Measurements from ENCODE around the gene PPA1.
"Not testable (repeated sequence)": the region's sequence is repeated elsewhere in the genome, so short reads cannot be mapped to it uniquely, and the experiment has no call there.

PPA1 gene

DNA sequence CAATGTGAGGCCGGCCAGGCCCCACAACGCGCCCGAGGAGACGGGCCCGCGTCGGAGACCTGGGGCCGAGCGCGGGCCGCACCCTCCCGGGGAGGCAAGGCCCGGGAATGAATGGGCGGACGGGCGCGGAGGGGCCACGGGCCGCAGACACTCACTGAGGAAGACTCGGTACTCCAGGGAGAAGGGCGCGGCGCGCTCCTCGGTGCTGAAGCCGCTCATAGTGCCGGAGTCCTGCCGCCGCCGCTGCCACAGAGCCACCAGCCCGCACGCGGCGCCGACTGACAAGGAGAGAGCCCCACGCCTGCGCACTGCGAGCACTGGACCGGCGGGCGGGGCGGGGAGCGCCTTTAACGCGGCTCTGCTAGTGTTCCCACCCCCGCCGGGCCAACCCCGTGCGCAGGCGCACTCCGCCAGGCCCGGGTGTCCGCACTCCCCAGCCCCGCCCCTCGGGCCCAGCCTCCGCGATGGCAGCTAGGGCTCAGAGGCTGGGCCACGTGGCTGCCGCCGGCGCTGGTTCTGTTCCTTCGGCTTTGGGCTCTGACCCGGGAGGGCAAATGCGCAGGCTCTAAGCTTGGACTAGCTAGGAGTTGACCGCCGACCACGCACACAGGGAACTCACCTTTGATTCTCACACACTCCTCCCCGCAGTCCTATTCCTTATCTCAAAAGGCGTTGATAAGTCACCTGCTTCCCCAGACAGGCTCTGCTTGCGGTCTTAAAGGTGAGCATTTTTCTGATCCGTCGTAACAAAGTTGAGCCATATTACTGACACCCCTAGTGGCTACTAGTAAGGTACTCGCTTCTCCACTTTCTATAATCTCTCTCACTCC, at the start of gene PPA1:
Gene PPA1, minus strand, starts transcription at position 321 of the 830 bp plus-strand sequence. Its CDS starts 102 bp downstream, at position 219.
- DNase-seq (ENCODE audit: low read depth in 1 of 2, low spot score in 1 of 2) = peak; percentile 98

DNA sequence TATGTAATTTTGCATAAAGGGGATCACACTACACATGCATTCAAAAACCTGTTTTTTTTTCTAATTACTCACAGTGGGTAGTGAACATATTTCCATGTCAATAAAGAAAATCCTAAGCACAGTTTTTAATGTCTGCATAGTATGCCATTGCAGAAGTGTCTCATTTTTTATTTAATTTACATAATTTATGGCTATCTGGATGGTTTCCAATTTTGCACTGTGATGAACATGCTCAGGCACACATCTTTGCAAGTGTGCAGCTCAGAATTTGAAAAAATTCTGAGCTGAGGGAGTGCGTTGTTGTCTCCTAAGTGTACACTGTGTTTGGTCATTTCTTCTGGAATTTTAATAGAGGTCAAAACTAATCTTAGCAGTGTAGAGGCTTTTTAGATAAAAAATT, 48.4 kb upstream of the PPA1 start:
- no peak for DNase-seq (ENCODE audit: low read depth in 1 of 2, low spot score in 1 of 2)

DNA sequence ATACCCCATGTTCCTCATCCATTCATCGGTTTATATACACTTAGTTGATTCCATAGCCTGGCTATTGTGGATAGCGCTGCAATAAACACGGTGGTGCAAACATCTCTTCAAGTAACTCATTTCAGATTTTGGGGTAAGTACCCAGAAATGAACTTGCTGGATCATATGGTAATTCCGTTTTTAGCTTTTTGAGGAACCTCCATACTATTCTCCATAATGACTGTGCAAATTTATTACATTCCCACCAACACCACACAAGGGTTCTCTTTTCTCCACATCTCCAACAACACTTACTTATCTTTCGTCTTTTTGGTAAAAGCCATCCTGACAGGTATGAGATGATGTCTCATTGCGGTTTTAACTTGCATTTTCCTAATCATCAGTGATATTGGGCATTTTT, 46.9 kb upstream of the PPA1 start:
- DNase-seq (ENCODE audit: low read depth in 1 of 2, low spot score in 1 of 2) = no peak

DNA sequence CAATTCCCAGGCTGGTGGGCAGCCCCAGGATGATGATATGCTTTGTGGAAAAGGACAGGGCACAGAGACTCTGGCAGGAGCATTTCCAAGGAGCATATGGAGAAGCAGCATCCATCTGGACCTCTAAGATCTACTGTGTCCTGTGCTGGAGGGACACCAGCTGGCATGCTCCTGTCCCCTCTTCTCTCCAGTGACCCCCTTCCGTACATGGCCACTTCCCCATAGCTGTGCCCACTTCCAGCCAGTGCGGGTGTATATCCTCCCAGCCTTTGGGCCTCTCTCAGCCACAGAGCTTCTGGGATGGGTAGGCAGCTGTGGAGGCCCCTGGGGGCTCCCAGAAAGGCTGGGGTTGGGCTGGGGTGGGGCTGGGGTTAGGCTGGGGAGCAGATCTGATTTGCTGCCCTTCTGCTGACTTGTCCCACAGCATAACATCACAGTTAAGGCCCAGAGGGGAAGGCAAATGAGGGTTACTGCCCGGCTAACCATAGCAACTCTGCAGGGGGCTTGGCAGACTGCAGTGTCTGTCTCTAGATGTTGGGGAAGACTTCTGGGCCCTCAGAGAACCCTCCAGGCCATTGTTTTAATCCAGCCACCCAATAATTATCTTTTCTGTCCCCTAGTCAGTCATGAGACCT, 44.3 kb upstream of the PPA1 start:
- no peak for DNase-seq (ENCODE audit: low read depth in 1 of 2, low spot score in 1 of 2)

DNA sequence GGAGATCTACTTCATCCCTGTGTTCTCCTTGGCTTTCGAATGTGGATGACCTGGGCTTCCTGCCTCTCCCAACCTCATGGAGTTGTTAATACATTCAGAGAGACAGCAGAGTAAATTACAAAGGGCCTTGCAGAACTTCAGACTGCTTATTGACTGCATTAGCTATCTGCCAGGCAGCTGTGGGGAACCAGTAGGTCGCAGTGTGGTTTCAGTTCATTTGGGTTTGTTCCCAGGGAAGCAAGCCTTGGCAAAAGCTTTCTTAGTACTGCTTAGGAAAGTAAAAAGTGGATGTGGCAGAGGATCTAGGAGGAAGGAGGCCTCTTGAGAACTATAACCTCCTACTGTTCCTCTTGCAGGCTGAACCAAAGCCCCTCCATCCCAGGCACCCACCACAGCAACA, 41.4 kb upstream of the PPA1 start:
- no peak for DNase-seq (ENCODE audit: low read depth in 1 of 2, low spot score in 1 of 2)

DNA sequence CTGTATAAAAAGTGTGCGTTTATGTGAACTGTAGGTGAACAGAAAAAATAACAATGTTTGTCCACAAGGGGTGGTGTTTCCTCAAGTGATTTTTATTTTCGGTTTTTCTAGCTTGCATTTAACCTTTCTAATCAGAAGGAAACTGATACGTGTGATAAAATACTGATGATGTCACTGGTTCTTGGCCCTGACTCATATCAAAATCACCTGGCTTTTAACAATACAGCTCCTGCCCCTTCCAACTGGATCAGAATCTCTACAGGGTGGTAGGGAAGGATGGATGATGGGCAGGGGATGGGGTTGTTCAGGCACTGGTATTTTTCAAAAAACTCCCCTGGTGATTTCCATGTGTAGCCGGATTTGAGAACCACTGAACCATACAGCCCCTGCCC, 39.7 kb upstream of the PPA1 start:
- DNase-seq (ENCODE audit: low read depth in 1 of 2, low spot score in 1 of 2) = no peak

DNA sequence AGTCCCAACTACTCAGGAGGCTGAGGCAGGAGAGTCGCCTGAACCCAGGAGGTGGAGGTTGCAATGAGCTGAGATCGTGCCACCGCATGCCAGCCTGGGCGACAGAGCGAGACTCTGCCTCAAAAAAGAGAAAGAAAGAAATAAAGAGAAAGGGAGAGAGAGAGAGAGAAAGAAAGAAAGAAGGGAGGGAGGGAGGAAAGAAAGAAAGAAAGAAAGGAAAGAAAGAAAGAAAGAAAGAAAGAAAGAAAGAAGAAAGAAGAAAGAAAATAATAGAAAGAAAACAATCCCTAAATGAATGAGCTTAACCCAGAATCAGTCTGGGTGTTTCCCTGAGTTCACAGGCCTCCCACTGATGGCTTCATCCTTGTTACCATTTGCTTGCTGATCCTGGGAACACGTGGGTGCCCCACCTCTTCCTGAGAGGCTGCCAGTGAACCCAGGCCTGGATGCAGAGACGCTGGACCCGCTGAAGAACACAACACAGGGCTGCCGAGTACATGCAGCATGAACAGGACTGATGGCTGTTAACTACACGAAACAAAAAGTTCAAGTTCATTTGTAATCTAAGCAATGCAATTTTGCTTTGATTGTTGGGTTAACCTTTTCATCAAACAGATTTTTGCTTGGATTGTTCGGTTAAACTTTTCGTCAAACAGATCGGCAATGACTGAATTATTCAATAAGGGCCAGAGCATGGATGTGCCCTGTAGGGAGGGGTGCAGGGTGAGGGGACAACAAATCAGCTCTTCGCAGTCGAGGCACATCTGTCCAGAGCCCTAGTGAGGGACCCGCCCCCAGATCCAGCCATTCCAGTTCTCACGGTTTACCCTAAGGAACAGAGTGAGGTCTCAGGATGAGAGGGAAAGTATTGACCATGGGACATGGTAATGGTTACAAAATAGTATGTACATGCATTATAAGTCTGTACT, 39.0 kb upstream of the PPA1 start:
- no peak for DNase-seq (ENCODE audit: low read depth in 1 of 2, low spot score in 1 of 2)

DNA sequence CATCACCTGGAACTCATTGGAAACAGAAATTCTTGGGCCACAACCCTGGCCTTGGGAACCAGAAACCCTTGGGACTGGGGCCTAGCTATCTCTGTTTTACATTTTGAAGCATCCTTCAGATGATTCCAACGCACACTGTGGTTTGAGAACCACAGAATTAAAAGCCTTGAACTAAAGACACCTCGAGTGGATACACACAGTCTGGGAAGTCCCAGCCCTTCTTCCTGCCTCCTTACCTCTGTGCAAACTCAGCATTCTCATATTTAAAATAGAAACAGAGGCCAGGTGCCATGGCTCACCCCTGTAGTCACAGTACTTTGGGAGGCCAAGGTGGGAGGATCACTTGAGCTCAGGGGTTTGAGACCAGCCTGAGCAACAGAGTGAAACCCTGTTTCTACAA, 37.7 kb upstream of the PPA1 start:
- DNase-seq (ENCODE audit: low read depth in 1 of 2, low spot score in 1 of 2) = no peak

DNA sequence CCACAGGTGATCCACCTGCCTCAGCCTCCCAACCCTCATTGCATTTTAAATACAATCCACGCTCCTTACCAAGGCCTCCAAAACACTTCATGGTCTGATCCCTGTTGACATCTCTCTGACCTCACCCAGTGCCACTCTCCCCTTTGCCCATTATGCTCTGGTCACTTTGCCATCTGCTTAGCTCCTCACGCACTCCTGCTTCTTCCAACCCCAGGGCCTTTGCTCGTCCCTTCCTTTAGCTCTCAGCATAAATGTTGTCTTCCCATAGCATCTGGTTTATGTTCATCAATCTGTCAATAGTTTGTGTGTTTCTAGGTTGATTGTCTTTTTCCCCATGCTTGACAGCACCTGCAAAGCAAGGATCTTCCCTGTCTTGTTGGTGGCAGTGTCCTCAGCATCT, 36.5 kb upstream of the PPA1 start:
- DNase-seq (ENCODE audit: low read depth in 1 of 2, low spot score in 1 of 2) = no peak

DNA sequence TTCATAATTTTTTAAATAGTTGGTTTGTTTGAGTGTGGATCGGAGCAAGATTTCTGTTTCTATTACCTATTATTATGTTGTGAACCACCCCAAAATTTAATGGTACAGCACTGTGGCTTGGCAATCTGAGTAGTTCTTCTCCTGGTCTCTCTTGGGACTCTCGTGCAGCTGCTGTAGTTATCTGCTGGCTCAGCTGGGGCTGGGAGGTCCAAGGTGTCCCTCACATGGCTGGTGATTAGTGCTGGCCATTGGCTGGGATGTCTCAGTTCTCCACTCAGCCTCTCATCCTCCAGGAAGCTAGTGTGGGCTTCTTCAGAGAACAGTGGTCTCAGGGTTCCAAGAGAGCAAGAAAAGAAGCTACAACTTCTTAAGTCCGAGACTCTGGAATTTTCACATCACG, 35.1 kb upstream of the PPA1 start:
- no peak for DNase-seq (ENCODE audit: low read depth in 1 of 2, low spot score in 1 of 2)

DNA sequence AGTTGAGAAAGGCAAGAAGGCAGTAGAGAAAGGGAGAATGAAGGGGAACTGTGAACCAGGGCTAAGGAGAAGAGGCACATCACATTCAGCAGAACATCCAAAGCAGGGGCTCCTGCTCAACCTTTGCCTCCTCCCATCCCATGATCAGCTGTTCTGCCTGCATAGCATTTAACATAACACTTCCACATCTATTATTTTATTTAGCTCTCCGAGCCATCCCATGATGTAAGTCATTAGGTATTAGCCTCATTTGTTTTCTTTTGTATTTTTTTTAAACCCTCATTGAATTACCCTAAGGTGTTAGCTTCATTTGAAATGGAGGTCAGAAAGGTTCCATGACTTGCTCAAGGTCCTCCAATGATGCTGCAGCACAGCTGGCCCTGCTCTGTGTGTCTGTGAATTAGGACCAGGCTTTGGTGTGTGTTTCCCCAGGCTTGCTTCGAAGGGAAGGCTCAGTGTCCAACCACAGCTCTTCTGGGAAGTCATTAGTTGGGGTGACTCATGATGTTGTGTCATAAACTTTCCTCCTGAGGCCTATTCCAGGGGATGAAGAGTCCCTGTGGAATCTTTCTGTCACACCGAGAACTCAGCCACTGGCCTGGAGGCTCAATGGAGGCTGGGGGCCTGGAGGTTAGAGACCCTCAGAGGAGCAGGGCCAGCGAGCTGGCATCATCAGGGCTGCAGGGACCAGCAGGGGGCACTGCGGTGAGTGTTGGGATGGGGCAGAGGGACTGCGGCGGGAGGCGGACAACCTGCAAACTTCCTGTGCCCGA, 34.1 kb upstream of the PPA1 start:
- DNase-seq (ENCODE audit: low read depth in 1 of 2, low spot score in 1 of 2) = no peak

DNA sequence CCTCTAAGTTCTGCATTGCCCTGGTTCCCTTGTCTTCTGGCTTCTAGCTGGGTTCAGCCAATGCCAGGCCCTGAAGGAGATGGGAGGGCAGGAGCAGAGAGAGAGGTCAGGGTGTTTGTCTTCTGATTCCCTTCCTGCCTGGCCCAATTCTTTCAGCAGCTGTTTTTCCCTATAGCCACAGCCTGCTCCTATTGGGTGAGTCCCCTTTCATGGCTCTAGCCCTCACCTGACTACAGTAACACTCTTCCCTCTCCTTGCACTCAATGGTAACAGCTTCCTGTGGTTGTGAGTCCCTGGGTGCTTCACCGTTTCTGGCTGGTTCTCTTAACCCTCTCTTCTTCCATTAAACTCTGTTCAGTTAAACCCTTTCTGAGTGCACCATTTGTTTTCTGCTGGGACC, 33.5 kb upstream of the PPA1 start:
- no peak for DNase-seq (ENCODE audit: low read depth in 1 of 2, low spot score in 1 of 2)

DNA sequence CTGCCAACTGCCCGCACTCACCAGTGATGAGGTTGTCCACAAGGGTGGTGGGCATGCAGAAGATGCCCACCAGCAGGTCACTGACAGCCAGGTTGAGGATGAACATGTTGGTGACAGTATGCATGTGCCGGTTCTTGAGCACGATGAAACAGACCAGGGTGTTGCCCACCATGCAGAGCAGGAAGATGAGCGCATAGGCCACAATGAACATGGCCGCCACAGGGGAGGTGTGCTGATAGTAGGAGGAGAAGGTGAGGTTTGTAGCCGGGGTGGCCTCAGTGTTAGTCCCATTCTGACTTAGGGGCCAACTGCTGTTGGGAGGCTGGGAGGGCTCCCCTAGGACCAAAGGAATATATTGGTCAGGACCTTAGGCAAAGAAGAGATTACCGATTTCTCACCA, 32.8 kb upstream of the PPA1 start:
- DNase-seq (ENCODE audit: low read depth in 1 of 2, low spot score in 1 of 2) = no peak

DNA sequence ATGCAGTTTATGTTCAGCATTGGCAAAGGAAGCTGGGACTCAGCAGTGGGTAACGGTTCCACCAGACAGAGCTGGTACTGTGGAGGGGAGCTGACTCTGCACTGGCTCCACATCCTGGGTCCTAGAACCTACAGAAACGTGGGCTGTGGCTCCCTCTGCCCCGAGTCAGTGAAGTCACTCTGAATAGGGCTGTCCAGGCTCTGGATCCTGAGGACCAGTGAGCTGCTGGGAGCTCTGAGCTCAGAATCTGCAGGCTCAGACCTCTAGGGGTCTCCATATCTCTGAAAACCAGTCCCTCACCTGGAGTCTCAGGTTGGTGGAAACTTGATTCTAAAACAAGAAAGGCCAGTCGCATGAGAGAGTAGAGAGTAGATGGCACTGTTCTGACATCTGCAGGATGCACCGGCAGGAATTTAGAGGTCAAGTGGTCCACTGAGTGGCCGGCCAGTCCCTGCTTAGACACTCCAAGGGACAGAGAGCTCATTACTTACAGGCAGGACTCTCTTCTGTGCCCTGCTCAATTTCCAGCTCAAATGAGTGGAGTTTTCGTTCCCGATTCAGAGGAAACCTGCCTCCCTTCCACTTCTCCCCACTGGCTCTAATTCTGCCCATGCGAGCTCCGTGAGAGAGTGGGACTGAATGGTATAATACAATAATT, 31.9 kb upstream of the PPA1 start:
- no peak for DNase-seq (ENCODE audit: low read depth in 1 of 2, low spot score in 1 of 2)

DNA sequence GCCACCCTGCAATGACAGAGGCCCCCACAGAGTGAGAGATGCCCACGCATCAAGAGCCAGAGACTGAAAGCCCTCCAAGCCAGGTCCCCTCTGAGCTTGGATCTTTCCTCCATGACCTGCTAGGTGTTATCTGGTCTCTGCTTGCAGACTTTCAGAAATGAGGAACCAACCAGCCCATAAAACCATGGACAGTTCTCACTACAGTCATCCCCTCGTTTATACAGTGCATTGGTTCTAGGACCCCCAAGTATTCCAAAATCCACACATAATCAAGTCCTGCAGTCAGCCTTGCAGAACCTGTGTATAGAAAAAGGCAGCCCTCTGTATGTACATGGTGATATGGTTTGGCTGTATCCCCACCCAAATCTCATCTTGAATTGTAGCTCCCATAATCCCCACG, 27.5 kb upstream of the PPA1 start:
- no peak for DNase-seq (ENCODE audit: low read depth in 1 of 2, low spot score in 1 of 2)

DNA sequence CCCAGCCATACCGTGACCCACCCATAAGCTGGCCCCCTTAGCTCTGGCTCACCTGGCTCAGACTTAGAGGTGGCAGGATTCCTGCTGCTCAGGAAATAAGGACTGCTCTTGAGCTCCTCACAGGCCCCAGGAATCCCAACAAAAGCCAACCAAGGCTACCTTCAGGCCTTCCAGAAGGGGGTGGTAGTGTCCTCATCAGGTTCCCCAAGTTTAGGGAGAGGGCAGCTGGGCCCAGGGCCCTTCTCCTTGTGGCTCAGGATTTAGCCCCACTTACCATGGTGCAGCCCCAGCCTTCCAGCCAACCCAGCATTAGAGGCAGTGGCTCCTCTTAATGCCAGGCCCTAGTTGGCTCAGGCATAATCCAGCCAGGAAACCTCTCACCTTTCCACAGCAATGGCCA, 27.0 kb upstream of the PPA1 start:
- no peak for DNase-seq (ENCODE audit: low read depth in 1 of 2, low spot score in 1 of 2)

DNA sequence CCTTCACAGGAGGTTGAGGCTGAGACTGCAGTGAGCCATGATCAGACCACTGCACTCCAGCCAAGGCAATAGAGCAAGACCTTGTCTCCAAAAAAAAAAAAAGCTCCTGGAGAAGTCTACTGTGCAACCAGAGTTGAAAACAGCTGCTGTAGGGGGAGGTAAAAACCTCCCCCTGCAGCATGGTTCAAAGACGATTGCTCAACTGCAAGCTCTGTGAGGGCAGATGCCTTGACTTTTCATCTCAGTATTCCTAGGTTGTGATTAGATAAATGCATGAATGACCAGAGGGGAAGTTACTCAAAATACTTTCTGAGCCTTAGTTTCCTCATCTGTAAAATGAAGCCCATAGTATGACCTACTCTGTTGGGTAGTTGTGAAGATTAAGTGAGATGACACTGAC, 25.0 kb upstream of the PPA1 start:
- no peak for DNase-seq (ENCODE audit: low read depth in 1 of 2, low spot score in 1 of 2)

DNA sequence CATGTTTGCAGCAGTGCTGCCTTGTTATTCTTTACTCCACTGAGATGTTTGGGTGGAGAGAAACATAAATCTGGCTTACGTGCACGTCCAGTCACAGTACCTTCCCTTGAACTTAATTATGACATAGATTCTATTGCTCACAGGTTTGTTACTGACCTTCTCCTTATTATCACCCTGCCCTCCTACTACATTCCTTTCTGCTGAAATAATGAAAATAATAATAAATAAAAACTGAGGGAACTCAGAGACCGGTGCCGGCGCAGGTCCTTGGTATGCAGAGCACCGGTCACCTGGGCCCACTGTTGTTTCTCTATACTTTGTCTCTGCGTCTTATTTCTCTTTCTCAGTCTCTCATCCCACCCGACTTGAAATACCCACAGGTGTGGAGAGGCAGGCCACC, 24.6 kb upstream of the PPA1 start:
- not testable (repeated sequence) for DNase-seq (ENCODE audit: low read depth in 1 of 2, low spot score in 1 of 2)

DNA sequence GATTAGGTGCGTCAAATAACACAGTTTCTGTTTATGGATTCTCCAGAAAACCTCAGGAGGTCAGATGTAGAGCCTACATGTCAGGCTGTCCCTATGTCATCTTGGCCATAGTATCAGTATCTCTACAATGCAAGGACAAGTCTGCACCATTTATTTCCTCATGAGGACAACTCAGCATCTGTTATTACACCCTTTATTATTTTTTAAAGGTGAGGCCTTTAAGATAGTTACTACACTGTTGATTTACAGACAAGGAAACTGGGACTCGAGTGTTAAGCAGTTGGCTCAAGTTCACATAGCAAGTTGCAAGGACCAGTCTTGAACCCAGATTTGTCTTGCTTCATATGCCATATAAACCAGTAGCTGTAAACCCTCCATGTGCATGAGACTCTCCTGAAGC, 23.2 kb upstream of the PPA1 start:
- no peak for DNase-seq (ENCODE audit: low read depth in 1 of 2, low spot score in 1 of 2)
